ENCODE data around the gene TENM4. TPM values are rescaled to one million over a fixed set of nuclear protein-coding genes. Genes with fewer than 3 reads are reported as not detected.

The TENM4 gene
- total and polyA plus RNA-seq, 5 experiments from 2014 or later, result not detected

DNA sequence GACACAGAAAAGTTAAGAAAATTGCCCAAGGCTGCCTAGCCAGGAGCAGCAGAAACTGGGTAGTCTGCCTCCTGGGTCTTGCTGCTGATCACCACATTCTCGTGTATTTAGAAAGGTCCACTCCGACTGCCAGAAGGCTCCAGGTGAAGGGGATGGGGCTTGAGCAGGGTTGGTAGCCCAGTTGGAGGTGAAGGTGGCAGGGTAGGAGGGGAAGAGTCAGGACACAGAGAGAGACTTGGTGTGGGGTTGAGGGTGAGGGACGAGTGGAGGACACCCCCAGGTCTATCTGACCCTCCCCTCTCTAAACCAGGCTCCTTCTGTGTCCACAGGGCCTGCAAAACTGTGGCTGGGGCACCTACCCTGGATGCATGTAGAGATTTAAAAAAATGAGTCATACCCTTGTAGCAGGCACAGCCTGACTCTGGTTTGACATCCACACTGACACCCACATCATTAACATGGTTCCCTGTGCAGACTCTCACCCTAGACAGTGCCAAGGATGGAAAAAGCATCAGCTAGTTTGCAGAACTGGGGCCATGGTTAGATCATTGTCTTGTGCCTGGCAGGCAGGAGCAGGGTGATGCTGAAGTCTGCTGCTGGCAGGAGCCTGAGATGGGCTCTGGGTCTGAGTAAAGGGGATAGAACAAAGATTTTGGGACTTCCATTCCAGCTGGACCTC lies 273.2 kb downstream of the TENM4 start:
- Mint-ChIP-seq H3K4me3 (no peak overlapping the region), H3K27me3 (peaks cover 0 to 24% (median 4%) of the 10 kb centered on the region in 5 donors), H3K4me1 (no peaks in the 10 kb centered on the region), H3K9me3 (peaks cover 0 to 2% (median 0%) of the 10 kb centered on the region in 9 donors), H3K36me3 (no peaks in the 10 kb centered on the region), H3K27ac (no peak overlapping the region)
- POLR2A ChIA-PET, result no interaction called here
- no peak for DNase-seq
- no peak for ATAC-seq

DNA sequence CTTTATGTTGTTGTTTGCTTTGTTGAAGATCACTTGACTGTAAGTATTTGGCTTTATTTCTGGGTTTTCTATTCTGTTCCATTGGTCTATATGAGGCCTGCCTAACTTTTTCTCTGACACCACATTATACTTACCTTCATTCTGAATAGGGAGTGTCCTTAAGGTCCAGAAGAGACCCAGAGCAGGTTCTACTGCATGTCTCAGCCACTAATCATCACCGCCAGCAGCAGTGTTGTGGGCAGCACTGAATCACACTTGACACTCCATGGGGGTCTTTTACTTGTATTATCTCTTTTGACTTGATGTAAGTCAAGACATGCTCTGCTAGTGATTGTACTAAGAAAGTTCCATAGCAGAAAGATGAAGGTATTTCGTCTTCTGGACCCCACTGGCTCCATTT lies 274.9 kb downstream of the TENM4 start:
- H3K4me1 Mint-ChIP-seq, result no peaks in the 10 kb centered on the region
- peaks cover 0 to 28% (median 11%) of the 10 kb centered on the region in 5 donors for H3K27me3 Mint-ChIP-seq
- H3K36me3 Mint-ChIP-seq, result no peaks in the 10 kb centered on the region
- H3K9me3 Mint-ChIP-seq, result peaks cover 0 to 2% (median 0%) of the 10 kb centered on the region in 9 donors
- ATAC-seq, result no peak
- DNase-seq, result no peak
- no peak overlapping the region for H3K4me3 Mint-ChIP-seq
- H3K27ac Mint-ChIP-seq, result no peak overlapping the region
- POLR2A ChIA-PET, result no interaction called here

DNA sequence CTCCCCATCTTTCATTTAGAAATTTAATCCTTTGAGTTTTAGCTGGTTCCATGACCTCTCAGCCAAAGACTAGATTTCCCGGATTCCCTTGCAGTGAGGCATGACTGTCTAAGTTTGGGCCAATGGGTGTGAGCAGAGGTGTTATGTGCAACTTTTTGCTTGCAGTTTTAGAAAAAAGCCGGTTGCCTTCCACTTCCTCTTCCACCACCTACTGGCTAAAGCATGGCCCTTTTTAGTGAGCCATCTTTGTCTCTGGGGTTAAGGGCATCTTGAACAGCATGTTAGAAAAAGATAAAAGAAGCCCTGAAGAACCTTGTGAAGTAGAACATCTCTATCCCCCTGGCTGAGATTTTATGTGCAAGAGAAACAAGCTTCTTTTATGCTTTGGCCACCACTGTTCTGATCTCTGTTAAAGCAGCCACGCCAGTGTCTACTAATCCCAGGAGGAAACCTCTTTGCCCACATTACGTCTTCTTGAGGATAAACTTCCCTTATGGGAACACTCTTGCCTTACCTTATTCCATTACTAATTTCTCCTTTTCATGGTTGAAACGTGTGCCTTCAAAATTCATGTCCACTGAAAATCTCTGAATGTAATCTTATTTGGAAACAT lies 279.9 kb downstream of the TENM4 start:
- no peaks in the 10 kb centered on the region for H3K4me1 Mint-ChIP-seq
- H3K9me3 Mint-ChIP-seq, result no peaks in the 10 kb centered on the region
- no peak overlapping the region for H3K4me3 Mint-ChIP-seq
- H3K36me3 Mint-ChIP-seq, result peaks cover 0 to 3% (median 0%) of the 10 kb centered on the region in 3 donors
- DNase-seq, result no peak
- POLR2A ChIA-PET, result no interaction called here
- peaks cover 0 to 24% (median 15%) of the 10 kb centered on the region in 5 donors for H3K27me3 Mint-ChIP-seq
- ATAC-seq, result no peak
- no peak overlapping the region for H3K27ac Mint-ChIP-seq

DNA sequence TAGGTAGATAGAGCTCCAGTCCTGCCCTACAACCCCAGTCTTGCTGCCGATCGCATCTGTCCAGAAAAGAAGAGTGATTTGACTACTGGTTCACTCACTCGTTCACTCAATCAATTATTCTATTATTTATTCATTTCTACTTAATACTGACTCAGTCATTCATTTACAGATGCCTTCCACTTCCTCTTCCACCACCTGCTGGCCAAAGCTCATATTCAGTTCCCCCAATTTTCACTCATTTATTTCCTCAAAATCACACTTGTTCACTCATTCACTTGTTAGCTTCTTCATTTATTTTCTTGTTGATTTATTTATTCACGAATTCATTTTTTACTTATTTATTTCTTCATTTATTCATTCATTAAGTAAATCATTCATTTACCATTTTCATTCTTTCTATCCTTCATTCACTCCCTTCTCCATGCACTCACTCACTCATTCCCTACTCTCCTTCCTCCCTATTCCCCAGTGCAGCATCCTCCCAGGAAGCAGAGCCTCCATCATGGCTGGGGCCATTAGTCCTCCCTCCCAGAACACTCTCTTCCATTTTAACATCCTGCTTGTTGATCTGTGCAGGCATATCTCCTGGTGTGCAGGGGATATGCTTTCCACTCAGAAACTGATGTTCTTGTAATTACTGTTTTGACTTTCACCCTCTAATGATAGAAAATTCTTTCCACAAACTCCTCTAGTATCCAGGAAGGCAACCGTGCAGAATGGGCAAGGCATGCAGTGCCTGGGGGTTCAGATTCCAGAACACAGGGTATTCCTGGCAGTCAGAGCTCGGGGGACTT lies 281.0 kb downstream of the TENM4 start:
- ATAC-seq, result no peak
- Mint-ChIP-seq H3K4me1 (no peaks in the 10 kb centered on the region), H3K36me3 (peaks cover 0 to 3% (median 0%) of the 10 kb centered on the region in 3 donors), H3K27me3 (peaks cover 0 to 24% (median 14%) of the 10 kb centered on the region in 5 donors), H3K4me3 (no peak overlapping the region), H3K27ac (no peak overlapping the region), H3K9me3 (no peaks in the 10 kb centered on the region)
- POLR2A ChIA-PET, result no interaction called here
- no peak for DNase-seq

DNA sequence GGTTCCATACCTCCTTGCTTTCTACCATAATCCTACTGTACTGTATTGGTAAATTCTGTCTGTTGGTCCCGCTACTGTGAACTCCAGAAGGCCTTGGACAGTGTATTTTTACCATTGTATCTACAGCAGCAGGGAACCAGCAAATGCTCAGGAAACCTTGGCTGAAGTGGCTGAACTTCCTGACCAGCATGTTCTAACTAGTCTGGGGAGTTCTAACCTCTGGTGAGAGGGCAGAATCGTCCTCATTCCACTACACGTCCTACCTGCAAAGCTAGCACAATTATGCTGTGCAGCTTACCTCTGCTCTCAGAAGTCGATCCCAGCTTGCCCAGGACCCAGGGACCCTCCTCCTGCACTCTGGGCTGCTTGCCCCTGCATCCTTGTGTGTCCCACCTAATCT lies 283.1 kb downstream of the TENM4 start:
- Mint-ChIP-seq H3K27ac (no peak overlapping the region), H3K4me3 (no peak overlapping the region), H3K36me3 (peaks cover 0 to 3% (median 0%) of the 10 kb centered on the region in 3 donors), H3K9me3 (no peaks in the 10 kb centered on the region), H3K27me3 (peaks cover 0 to 24% (median 14%) of the 10 kb centered on the region in 5 donors), H3K4me1 (no peaks in the 10 kb centered on the region)
- DNase-seq (no peak), ATAC-seq (no peak)
- POLR2A ChIA-PET, result no interaction called here

DNA sequence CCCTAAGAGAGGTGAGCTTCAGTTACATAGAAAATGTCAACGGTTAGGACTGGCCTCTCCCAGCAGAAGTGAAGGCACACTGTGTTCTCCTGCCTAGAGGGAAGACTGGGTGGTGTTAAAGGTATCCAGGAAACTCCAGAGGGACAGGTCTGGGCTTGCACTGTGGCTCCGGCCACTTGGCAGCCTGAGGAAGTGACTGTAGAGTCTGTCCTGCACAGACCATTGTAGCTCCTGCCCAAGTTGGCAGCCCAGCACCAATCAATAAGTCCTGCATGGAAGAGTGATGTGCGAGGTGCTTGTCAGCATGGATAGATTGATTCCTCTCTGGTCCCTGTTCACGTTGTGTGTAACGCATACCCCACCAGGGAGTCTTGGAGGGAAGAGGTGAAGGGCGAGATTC lies 284.8 kb downstream of the TENM4 start:
- POLR2A ChIA-PET, result no interaction called here
- DNase-seq, result no peak
- Mint-ChIP-seq H3K9me3 (no peaks in the 10 kb centered on the region), H3K27me3 (peaks cover 0 to 18% (median 11%) of the 10 kb centered on the region in 5 donors), H3K36me3 (peaks cover 0 to 3% (median 0%) of the 10 kb centered on the region in 3 donors), H3K4me3 (no peak overlapping the region), H3K27ac (peak overlapping the region in 1 of 10 donors; percentile 35), H3K4me1 (no peaks in the 10 kb centered on the region)
- ATAC-seq, result no peak

DNA sequence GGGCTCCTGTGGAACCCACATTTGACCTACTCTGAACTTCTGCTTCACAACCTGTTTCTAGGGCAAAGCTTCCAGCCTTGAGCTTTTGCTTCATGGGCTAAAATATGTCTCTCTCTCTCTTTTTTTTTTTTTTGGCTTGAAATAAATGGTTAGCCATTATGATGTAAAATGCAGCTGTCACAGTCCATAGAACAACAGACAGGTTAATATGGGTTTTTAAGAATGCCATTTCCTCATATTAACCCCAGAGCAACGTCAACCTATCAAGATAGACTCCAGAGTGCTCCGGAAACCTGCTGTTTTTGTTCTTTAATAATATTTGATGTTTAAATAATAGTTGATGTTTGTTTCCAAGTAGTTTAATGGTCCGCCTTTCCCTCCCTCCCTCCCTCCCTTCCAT lies 285.6 kb downstream of the TENM4 start:
- Mint-ChIP-seq H3K4me3 (no peak overlapping the region), H3K27ac (no peak overlapping the region), H3K4me1 (no peaks in the 10 kb centered on the region), H3K36me3 (peaks cover 0 to 3% (median 0%) of the 10 kb centered on the region in 3 donors), H3K27me3 (peaks cover 0 to 12% (median 9%) of the 10 kb centered on the region in 5 donors), H3K9me3 (no peaks in the 10 kb centered on the region)
- no peak for ATAC-seq
- no peak for DNase-seq
- POLR2A ChIA-PET, result no interaction called here

DNA sequence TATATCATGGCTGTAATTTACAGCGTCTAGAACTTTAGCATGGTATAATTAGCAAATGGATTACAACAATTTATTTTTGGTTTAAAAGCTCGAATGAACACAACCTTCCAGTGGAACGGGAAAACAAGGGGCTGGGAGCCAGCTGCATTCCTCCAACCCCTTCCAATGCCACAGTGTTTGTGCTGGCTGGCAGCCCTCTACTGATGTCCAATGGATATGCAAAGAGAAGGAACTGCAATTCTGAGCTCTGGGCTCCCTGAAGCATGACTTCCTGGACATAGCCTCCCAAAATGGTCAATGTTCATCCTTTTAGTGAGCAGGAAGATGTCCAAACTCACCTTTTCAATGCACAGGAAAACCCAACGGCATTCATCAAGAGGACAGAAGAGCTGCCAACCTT lies 288.3 kb downstream of the TENM4 start:
- Mint-ChIP-seq H3K4me3 (no peak overlapping the region), H3K4me1 (no peaks in the 10 kb centered on the region)

DNA sequence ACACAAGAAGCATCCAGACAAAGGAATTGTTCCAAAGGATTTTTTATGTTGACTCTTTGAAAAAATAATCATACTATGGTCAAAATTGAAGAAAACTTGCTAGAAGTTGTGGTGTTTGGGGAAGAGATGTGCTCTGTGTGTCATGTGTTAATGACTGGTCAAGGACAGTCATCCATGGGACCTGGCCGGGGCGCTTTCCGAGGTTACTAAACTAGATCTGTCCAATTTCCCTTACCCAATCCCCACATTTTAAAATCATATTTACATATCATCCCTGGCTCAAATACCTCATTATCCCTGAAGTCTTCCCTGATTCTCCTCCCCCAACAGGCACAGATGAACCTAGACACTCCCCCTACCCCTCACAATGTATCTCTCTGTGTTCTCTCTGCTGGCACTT lies 289.4 kb downstream of the TENM4 start:
- POLR2A ChIA-PET, result no interaction called here
- Mint-ChIP-seq H3K27ac (no peak overlapping the region), H3K27me3 (no peaks in the 10 kb centered on the region), H3K9me3 (no peaks in the 10 kb centered on the region), H3K4me3 (no peak overlapping the region), H3K4me1 (no peaks in the 10 kb centered on the region), H3K36me3 (no peaks in the 10 kb centered on the region)
- ATAC-seq (no peak), DNase-seq (no peak)

More for the DNA sequence above, 288.3 kb downstream of the TENM4 start:
- ATAC-seq (no peak), DNase-seq (no peak)
- Mint-ChIP-seq H3K9me3 (no peaks in the 10 kb centered on the region), H3K27ac (no peak overlapping the region), H3K36me3 (no peaks in the 10 kb centered on the region), H3K27me3 (peaks cover 0 to 3% (median 0%) of the 10 kb centered on the region in 5 donors)
- POLR2A ChIA-PET, result no interaction called here

DNA sequence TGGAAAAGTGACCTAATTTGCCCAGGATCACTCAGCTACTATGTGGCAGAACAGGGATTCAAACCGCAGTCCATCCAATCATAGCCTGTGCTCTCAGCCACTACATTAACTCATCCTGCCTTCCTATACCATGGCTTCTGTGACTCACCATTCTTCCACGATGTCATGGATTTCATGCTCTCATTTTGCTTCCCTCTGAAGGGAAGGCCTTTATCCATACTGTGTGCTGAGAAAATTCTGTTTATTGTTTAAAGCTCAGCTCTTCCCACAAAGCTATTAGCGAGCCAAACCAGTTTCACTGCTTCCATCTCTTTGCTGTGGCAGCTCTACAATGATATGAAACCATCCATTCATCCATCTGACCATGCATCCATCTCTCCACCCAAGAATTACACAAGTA lies 289.9 kb downstream of the TENM4 start:
- Mint-ChIP-seq H3K4me1 (no peaks in the 10 kb centered on the region), H3K9me3 (no peaks in the 10 kb centered on the region), H3K4me3 (no peak overlapping the region), H3K27me3 (no peaks in the 10 kb centered on the region), H3K27ac (no peak overlapping the region), H3K36me3 (no peaks in the 10 kb centered on the region)
- POLR2A ChIA-PET, result no interaction called here
- DNase-seq, result no peak
- no peak for ATAC-seq

DNA sequence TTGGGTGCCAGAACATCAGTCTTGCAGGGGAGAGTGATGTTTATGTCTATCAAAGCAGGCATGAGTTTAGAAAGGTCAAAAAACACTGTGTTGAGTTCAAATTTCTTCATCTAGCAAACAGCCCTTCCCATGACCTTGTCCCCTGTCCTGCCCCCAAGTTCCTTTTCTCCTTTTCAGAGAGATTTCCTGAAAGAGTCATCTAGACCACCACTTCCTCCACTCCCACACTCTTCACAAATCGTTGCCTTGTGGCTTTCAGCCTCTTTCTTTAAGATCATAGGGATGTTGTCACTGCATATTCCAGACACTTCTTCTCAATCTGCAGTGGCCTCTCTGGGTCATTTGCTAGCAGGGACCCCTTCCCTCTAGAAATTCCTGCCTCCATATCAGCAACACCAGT lies 290.5 kb downstream of the TENM4 start:
- POLR2A ChIA-PET, result no interaction called here

DNA sequence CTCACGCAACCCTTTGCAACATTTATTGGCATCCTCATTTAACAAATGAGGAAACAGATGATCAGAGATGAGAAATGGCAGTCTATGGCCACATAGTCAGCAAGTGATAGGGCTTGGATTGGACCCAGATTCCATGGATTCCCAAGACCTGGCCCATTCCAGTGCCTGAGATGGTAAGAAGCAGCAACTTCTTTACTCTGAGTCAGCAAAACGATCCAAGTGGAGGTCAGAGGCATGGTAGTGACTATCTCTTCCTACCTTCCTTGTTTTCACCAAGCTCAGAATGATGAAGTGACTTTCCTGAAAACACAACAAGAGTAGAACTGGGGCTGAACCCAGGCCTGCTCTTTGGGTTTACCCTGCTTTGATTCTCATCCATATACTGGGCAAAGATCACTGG lies 293.1 kb downstream of the TENM4 start:
- Mint-ChIP-seq H3K9me3 (peaks cover 0 to 6% (median under 1%) of the 10 kb centered on the region in 9 donors), H3K27me3 (no peaks in the 10 kb centered on the region), H3K36me3 (no peaks in the 10 kb centered on the region), H3K4me3 (no peak overlapping the region), H3K27ac (no peak overlapping the region), H3K4me1 (no peaks in the 10 kb centered on the region)
- DNase-seq (no peak), ATAC-seq (no peak)
- POLR2A ChIA-PET, result no interaction called here

More for the DNA sequence above, 290.5 kb downstream of the TENM4 start:
- Mint-ChIP-seq H3K4me3 (no peak overlapping the region), H3K36me3 (no peaks in the 10 kb centered on the region), H3K9me3 (no peaks in the 10 kb centered on the region), H3K4me1 (no peaks in the 10 kb centered on the region), H3K27ac (no peak overlapping the region), H3K27me3 (no peaks in the 10 kb centered on the region)
- DNase-seq, result no peak
- no peak for ATAC-seq

DNA sequence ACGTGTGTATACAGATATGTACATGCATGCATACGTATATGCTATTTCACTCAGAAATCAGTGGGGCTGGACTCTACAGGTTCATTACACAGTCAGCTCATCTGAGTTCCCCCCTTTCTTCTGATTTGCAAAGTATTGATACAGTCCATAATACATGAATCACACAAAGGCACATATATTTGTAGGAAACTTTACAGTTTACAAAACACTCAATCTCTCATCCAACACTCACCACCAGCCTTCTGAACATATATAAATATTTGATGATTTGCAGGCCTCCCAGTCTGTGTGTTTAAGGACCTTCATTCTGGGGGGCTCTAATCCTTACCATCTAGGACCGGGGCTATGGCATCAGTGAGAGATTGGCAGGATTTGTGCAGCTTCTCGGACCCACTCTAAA lies 293.8 kb downstream of the TENM4 start:
- Mint-ChIP-seq H3K4me1 (no peaks in the 10 kb centered on the region), H3K36me3 (no peaks in the 10 kb centered on the region), H3K27me3 (no peaks in the 10 kb centered on the region), H3K4me3 (no peak overlapping the region), H3K27ac (no peak overlapping the region), H3K9me3 (peaks cover 0 to 10% (median 4%) of the 10 kb centered on the region in 9 donors)
- POLR2A ChIA-PET, result no interaction called here
- ATAC-seq (no peak), DNase-seq (no peak)

All from naive thymus-derived CD8-positive, alpha-beta T cell (primary cell).